Measurements from ENCODE around the gene AFAP1.

Gene AFAP1

DNA sequence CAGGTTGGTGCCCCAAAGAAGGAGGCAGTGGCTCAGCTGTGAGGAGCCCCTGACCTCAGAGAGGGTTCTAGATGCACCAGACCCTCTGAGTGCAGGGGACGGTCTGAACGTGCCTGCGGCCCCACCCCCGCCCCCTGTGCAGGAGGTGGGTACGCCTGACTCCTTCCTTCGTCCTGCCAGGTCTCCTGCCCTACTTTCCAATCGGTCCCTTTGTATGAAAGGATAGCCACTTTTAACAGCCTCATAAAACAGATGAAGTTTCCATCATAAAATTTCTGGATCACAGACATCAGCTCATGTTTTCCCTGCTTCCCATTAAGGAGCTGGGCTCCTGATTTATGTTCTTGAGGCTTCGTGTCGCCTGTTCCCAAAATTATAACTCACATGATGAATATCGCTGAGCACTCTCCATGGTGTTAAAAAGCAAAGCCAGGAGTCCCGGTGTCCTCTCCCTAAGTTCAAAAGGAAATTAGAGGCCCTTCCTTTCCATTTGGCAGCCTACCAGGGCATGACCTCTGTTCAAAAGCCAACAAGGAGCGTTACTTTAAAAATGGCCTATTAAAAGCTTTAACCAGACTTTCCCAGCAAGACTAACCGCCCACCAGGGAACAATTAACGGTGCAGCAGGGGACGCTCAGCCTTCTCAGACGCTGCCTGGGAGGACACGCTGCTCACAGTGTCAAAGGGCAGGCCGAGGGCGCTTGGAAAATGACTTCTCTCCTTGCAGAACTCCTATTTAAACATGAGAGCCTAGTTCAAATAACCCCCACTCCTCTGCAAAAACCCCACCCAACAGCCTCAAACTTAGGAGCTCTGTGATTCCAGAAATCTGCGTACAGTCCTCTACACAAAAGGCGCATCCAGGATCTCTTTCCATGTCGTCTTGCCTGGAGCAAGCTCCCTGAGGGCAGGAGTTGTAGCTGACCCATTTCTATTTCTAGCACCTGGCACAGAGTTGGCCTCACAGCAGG lies 181.9 kb downstream of the AFAP1 start:
- Histone ChIP-seq H3K36me3 (peaks cover 21% of the 10 kb centered on the region), H3K27ac (no peak overlapping the region), H3K9me3 (no peaks in the 10 kb centered on the region), H3K4me1 (ENCODE audit: control insufficient read depth in 1 of 2, insufficient read depth in 1 of 2, low read depth in 1 of 2, low read length in 1 of 2) (no peaks in the 10 kb centered on the region), H3K27me3 (no peaks in the 10 kb centered on the region), H3K4me3 (ENCODE audit: low read depth in 1 of 2, low read length in 1 of 2) (no peak overlapping the region)
- TF ChIP-seq, protein P1, sequence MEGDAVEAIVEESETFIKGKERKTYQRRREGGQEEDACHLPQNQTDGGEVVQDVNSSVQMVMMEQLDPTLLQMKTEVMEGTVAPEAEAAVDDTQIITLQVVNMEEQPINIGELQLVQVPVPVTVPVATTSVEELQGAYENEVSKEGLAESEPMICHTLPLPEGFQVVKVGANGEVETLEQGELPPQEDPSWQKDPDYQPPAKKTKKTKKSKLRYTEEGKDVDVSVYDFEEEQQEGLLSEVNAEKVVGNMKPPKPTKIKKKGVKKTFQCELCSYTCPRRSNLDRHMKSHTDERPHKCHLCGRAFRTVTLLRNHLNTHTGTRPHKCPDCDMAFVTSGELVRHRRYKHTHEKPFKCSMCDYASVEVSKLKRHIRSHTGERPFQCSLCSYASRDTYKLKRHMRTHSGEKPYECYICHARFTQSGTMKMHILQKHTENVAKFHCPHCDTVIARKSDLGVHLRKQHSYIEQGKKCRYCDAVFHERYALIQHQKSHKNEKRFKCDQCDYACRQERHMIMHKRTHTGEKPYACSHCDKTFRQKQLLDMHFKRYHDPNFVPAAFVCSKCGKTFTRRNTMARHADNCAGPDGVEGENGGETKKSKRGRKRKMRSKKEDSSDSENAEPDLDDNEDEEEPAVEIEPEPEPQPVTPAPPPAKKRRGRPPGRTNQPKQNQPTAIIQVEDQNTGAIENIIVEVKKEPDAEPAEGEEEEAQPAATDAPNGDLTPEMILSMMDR (IDR thresholded peaks at IDR 0.05): no peak

- no peaks in the 10 kb centered on the region for H3K4me1 ChIP-seq (ENCODE audit: control insufficient read depth in 1 of 2, insufficient read depth in 1 of 2, low read depth in 1 of 2, low read length in 1 of 2)
- peaks cover 12% of the 10 kb centered on the region for H3K36me3 ChIP-seq
- H3K9me3 ChIP-seq: no peaks in the 10 kb centered on the region
- no peak overlapping the region for H3K4me3 ChIP-seq (ENCODE audit: low read depth in 1 of 2, low read length in 1 of 2)
- no peak overlapping the region for H3K27ac ChIP-seq
- TF ChIP-seq, protein P1 (IDR thresholded peaks at IDR 0.05): no peak
- H3K27me3 ChIP-seq: no peaks in the 10 kb centered on the region
These were observed 182.9 kb downstream of the AFAP1 start for GRCh38 chr4:7756561-7757355.

- peaks cover 6% of the 10 kb centered on the region for H3K36me3 ChIP-seq
- no peaks in the 10 kb centered on the region for H3K9me3 ChIP-seq
- TF ChIP-seq, protein P1 (IDR thresholded peaks at IDR 0.05): no peak
- H3K4me3 ChIP-seq (ENCODE audit: low read depth in 1 of 2, low read length in 1 of 2): no peak overlapping the region
- no peak overlapping the region for H3K27ac ChIP-seq
- no peaks in the 10 kb centered on the region for H3K27me3 ChIP-seq
- H3K4me1 ChIP-seq (ENCODE audit: control insufficient read depth in 1 of 2, insufficient read depth in 1 of 2, low read depth in 1 of 2, low read length in 1 of 2): no peaks in the 10 kb centered on the region
These were observed 183.6 kb downstream of the AFAP1 start for GRCh38 chr4:7756071-7756470.

- no peaks in the 10 kb centered on the region for H3K27me3 ChIP-seq
- no peak overlapping the region for H3K4me3 ChIP-seq (ENCODE audit: low read depth in 1 of 2, low read length in 1 of 2)
- H3K9me3 ChIP-seq: no peaks in the 10 kb centered on the region
- TF ChIP-seq, protein P1 (IDR thresholded peaks at IDR 0.05): no peak
- H3K27ac ChIP-seq: no peak overlapping the region
- peaks cover under 1% of the 10 kb centered on the region for H3K36me3 ChIP-seq
- no peaks in the 10 kb centered on the region for H3K4me1 ChIP-seq (ENCODE audit: control insufficient read depth in 1 of 2, insufficient read depth in 1 of 2, low read depth in 1 of 2, low read length in 1 of 2)
These were observed 184.1 kb downstream of the AFAP1 start for GRCh38 chr4:7755561-7755960.

DNA sequence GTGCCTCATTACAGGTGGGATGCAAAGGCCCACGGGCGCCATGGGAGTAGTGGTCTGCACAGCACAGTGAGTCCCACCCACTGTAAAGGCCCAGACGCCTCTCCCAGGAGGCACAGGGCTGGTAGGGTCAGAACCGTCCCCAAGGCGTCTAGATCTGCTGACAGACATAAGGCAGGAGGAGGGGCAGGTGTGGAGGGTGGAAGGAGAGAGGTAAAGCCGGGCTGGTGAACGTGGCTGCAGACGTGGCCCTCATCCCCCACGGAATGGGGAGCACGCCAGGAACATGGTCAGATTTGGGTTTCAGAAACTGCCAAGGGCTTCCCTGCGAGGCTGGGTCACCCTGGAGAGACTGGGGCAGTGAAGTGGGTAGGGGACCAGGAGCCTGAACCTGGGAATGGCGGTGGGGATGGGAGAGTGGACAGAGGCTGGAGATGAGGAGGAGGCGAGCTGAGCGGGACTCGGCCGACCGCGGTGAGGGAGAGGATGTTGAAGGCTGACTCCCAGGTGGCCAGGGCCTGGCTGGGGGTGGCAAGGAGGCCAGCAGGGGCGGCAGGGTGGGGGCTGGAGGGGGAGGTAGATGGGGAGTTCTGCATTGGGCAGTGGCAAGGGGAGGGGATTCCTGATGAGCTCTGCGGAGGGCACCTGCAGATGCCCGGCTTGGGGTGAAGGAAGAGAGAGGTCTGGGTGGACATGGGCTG lies 184.9 kb downstream of the AFAP1 start:
- H3K27me3 ChIP-seq: no peaks in the 10 kb centered on the region
- H3K9me3 ChIP-seq: no peaks in the 10 kb centered on the region
- H3K27ac ChIP-seq: no peak overlapping the region
- TF ChIP-seq, protein P1 (IDR thresholded peaks at IDR 0.05): no peak
- H3K4me1 ChIP-seq (ENCODE audit: control insufficient read depth in 1 of 2, insufficient read depth in 1 of 2, low read depth in 1 of 2, low read length in 1 of 2): no peaks in the 10 kb centered on the region
- H3K4me3 ChIP-seq (ENCODE audit: low read depth in 1 of 2, low read length in 1 of 2): no peak overlapping the region
- H3K36me3 ChIP-seq: no peaks in the 10 kb centered on the region
